Activated T-helper 17 cell treated with anti-CD3 and anti-CD28 coated beads, Interleukin-2, amount 50 U/mL, for 72 hours (primary cell): ENCODE measurements around the gene RAB11B. TPM values are rescaled to one million over a fixed set of nuclear protein-coding genes. Genes with fewer than 3 reads are reported as not detected.
"Not testable (repeated sequence)": the region's sequence is repeated elsewhere in the genome, so short reads cannot be mapped to it uniquely, and the experiment has no call there.

Source experiments
- ATAC-seq: fragments of 150-1000 bp; cut with Tn5 transposase; replicated peaks from 2 replicates; pipeline ENCODE4 v1.10.0; 2021; ENCODE audit warnings: mild to moderate bottlenecking, moderate library complexity
- H3K27ac Mint-ChIP-seq: one replicate; pipeline ENCODE4 v1.8.0; 2022; ENCODE audit warnings: mixed read lengths
- H3K27me3 Mint-ChIP-seq: one replicate; pipeline ENCODE4 v1.8.0; 2022; ENCODE audit warnings: mixed read lengths
- H3K36me3 Mint-ChIP-seq: one replicate; pipeline ENCODE4 v1.8.0; 2022; ENCODE audit warnings: low read depth, mild to moderate bottlenecking, mixed read lengths
- H3K4me1 Mint-ChIP-seq: one replicate; pipeline ENCODE4 v1.8.0; 2022; ENCODE audit warnings: mixed read lengths
- H3K4me3 Mint-ChIP-seq: one replicate; pipeline ENCODE4 v1.8.0; 2022; ENCODE audit warnings: mild to moderate bottlenecking, mixed read lengths
- H3K9me3 Mint-ChIP-seq: one replicate; pipeline ENCODE4 v1.8.0; 2022; ENCODE audit warnings: mixed read lengths
- total RNA-seq, 2 donors: library from RNA; stranded (reverse); gene quantifications; one replicate each; pipeline ENCODE4 v1.2.3, GENCODE V29; 2022

RAB11B gene
- 10 to 100 TPM; 79.0 to 81.1 TPM for total RNA-seq

DNA sequence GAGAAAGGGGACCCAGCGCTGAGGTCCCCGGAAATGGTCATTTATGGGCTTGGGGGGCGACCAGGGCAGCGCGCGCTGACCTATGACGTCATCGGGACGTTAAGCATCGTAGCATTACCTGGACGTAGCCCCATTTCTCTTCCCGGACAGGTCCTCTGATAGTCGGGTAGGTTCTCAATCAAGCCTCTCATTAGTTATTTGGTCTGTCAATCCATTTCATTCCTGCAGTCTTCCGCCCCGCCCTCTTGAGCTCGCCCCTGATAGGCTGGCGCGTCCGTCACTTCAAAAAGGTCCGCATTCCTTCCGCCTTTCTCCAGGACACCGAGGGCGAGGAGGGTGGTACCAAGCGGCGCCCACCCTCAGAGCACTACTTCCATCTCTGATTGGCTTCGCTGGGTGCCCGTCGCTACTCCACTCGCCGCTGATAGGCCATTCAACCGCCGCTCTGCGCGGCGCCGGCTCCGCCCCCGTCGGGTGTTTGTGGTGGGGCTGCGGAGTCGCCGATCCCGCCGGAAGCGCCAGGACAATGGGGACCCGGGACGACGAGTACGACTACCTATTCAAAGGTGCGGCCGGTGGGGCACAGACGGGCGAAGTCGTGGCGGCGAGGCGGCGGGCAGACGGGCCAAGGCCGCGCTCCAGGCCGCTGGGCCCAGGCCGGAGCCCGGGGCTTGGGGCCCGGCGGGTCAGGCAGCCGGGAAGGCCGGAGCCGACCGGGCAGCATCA is at the start of gene RAB11B:
Gene RAB11B (plus strand): TSS at position 470 of the 726 bp plus-strand sequence. CDS start 57 bp downstream, at position 527.
- Mint-ChIP-seq H3K4me3 (peak within 1 kb of the TSS; percentile 86), H3K27me3 (no peaks in the 10 kb centered on the region), H3K36me3 (peaks cover 8% of the 10 kb centered on the region), H3K4me1 (peaks cover 8% of the 10 kb centered on the region), H3K9me3 (no peaks in the 10 kb centered on the region), H3K27ac (peak within 1 kb of the TSS; percentile 80)
- ATAC-seq, result peak; percentile 92

DNA sequence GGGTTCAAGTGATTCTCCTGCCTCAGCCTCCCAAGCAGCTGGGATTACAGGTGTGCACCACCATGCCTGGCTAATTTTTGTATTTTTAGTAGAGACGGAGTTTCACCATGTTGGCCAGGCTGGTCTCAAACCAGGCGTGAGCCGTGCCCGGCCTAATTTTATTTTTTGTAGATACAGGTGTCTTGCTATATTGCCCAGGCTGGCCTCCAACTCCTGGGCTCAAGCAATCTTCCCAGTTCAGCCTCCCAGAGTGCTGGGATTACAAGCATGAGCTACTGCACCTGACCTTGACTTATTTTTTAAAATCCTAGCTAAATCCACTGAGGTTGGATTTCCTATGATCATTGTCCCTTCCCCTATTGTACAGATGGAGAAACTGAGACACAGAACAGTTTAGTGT is 48.7 kb upstream of the RAB11B start:
- H3K9me3 Mint-ChIP-seq, H3K27me3 Mint-ChIP-seq, H3K4me1 Mint-ChIP-seq, ATAC-seq, H3K36me3 Mint-ChIP-seq, H3K27ac Mint-ChIP-seq: not testable (repeated sequence)
- H3K4me3 Mint-ChIP-seq, result peak overlapping the region; percentile 80

DNA sequence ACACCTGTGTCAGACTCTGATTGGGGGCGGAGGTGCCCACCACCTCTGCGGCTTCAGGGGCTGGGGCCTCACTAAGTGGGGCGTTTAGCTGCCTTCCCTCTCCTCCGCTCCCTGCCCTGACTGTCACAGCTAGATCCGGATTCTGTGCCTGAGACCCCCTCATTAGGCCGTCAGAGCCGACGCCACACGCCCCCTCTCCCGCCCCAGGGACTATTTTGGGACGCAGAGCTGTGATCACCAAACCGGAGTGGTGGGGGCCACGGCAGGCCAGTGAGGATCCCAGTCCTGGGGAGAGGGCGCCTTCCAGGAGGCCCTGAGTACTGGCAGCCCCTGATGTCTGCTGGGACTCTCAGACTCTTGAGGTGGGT is 47.9 kb upstream of the RAB11B start:
- Mint-ChIP-seq H3K36me3 (no peaks in the 10 kb centered on the region), H3K27ac (no peak overlapping the region), H3K9me3 (no peaks in the 10 kb centered on the region), H3K27me3 (peaks cover 4% of the 10 kb centered on the region), H3K4me3 (peak overlapping the region; percentile 80), H3K4me1 (peaks cover 4% of the 10 kb centered on the region)
- ATAC-seq, result no peak

DNA sequence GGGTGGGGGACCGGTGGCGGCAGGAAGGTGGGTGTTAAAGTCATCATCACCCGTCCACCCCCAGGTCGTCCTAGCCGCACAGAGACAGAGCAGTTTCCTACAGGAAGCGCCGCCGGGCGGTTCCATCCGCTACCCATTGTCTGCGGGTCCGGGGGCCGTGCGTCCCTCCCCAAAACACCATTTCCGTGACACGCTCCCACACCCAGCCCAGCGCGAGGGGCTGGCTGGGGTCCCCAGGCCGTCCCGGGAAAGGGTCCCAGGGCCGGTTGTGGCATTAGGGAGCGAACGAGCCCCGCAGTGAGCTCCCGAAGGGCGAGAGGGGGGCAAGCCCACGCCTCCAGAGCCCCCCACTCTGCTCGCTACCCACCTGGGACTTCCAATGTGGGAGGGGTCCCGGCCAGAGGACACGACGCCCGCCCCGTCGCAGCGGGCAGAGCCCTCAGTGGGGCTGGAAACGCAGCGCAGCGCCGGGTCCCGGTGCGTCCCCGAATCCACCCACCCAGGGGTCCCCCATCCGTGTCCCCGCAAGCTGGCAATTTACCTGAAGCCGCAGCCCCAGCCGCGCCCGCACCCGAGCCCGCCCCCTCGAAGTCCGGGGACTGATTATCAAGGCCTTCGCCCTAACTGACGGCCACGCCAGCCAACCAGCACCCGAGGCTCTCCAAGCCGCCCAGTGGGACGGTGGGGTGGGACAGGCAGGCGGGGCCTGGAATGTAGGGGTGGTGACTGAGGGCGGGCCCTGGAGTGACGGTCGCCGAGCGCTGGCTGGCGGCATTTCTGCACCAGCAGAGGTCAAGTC is 47.3 kb upstream of the RAB11B start, which contains the start of gene KANK3:
Gene KANK3 (minus strand): TSS at position 579 of the 799 bp plus-strand sequence. CDS start 5,434 bp downstream, outside the sequence.
- Mint-ChIP-seq H3K27ac (peak within 1 kb of the TSS; percentile 67), H3K36me3 (no peaks in the 10 kb centered on the region), H3K27me3 (peaks cover 4% of the 10 kb centered on the region), H3K4me3 (peak within 1 kb of the TSS; percentile 80), H3K9me3 (no peaks in the 10 kb centered on the region), H3K4me1 (peaks cover 4% of the 10 kb centered on the region)
- ATAC-seq, result peak; percentile 100

DNA sequence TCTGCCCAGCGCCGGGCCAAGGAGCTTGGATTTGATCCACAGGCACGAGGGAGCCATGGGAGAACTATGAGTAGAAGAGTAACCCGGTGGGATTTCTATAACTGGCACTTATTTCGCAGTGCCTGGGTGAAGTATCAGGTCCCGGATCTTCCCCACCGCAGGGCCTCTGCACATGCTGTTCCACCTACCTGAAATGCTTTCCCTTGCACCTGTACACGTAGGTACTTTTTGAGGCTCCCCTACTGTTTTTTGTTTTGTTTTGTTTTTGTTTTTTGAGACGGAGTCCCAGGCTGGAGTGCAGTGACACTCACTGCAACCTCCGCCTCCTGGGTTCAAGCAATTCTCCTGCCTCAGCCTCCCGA is 46.7 kb upstream of the RAB11B start:
- ATAC-seq, result peak; percentile 4

DNA sequence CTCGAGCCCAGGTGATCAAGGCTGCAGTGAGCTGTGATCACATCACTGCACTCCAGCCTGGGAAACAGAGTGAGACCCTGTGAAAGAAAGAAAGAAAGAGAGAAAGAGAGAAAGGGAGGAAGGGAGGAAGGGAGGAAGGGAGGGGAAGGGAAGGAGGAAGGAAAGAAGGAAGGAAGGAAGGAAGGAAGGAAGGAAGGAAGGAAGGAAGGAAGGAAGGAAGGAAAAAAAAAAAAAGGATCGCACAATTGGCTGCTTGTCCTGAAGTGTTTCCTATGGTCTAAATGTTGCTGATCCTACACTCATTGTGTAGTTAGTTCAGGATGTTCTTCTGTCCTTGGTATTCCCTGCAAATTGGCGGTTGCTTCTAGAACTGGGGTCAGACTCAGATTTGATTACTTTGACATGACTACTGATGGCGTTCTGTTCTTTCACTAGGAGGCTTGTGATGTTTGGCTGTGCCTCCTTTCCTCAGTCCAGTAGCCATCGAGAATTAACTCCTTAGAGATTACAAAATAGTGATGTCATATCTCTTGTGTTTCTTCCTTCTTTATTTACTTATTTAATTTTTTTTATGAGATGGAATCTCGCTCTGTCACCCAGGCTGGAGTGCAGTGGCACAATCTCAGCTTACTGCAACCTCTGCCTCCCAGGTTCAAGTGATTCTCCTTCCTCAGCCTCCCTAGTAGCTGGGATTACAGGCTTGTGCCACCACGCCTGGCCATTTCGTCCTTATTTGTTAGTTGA is 40.4 kb upstream of the RAB11B start:
- not testable (repeated sequence) for H3K27ac Mint-ChIP-seq, ATAC-seq, H3K36me3 Mint-ChIP-seq, H3K9me3 Mint-ChIP-seq, H3K27me3 Mint-ChIP-seq, H3K4me3 Mint-ChIP-seq, H3K4me1 Mint-ChIP-seq

More for the DNA sequence above, 46.7 kb upstream of the RAB11B start:
- H3K27ac Mint-ChIP-seq, result peak overlapping the region; percentile 67
- no peaks in the 10 kb centered on the region for H3K9me3 Mint-ChIP-seq
- no peaks in the 10 kb centered on the region for H3K36me3 Mint-ChIP-seq
- peak overlapping the region; percentile 80 for H3K4me3 Mint-ChIP-seq
- H3K4me1 Mint-ChIP-seq, result peaks cover 4% of the 10 kb centered on the region
- H3K27me3 Mint-ChIP-seq, result no peaks in the 10 kb centered on the region

DNA sequence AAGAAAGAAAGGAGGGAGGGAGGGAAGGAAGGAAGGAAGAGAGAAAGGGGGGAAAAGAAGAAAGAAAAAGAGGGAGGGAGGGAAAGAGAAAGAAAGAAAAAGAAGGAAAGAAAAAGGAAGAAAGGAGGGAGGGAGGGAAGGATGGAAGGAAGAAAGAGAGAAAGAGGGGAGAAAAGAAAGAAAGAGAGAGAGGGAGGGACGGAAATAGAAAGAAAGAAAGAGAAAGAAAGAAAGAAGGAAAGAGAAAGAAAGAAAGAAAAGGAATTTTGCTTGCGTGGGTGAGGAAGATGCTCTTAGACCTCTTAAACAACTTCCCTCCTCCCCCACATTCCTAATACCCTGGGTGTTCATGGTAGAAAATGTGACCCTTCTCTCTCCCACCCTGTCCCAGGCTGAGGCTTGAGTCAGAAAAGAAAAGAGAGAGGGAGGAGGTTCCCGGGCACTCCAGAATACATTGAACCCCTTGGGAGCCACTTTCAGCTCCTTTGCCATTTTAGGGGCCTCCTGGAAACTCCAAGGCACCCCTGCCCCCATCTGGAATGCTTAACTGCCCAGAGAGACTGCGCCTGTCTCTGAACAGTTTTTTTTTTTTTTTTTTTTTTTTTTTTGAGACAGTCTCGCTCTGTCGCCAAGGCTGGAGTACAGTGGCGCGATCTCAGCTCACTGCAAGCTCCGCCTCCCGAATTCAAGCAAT is 37.9 kb upstream of the RAB11B start:
- no peak for ATAC-seq
- no peak overlapping the region for H3K27ac Mint-ChIP-seq
- peaks cover 8% of the 10 kb centered on the region for H3K27me3 Mint-ChIP-seq
- H3K36me3 Mint-ChIP-seq, result no peaks in the 10 kb centered on the region
- H3K4me3 Mint-ChIP-seq, result no peak overlapping the region
- H3K4me1 Mint-ChIP-seq, result peaks cover 9% of the 10 kb centered on the region
- H3K9me3 Mint-ChIP-seq, result peaks cover 3% of the 10 kb centered on the region

DNA sequence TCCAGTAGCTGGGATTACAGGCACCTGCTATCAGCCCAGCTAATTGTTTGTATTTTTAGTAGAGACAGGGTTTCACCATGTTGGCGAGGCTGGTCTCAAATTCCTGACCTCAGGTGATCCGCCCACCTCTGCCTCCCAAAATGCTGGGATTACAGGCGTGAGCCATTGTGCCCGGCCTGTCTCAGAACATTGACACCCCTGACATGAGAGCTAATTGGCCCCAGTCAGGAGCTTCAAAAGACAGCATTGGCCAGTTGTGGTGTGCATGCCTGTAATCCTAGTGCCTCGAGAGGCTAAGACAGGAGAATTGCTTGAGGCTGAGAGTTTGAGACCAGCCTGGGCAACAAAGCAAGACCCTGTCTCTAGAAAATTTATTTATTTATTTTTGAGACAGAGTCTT is 37.3 kb upstream of the RAB11B start:
- H3K4me1 Mint-ChIP-seq, H3K27ac Mint-ChIP-seq, ATAC-seq, H3K27me3 Mint-ChIP-seq, H3K4me3 Mint-ChIP-seq, H3K9me3 Mint-ChIP-seq, H3K36me3 Mint-ChIP-seq: not testable (repeated sequence)

DNA sequence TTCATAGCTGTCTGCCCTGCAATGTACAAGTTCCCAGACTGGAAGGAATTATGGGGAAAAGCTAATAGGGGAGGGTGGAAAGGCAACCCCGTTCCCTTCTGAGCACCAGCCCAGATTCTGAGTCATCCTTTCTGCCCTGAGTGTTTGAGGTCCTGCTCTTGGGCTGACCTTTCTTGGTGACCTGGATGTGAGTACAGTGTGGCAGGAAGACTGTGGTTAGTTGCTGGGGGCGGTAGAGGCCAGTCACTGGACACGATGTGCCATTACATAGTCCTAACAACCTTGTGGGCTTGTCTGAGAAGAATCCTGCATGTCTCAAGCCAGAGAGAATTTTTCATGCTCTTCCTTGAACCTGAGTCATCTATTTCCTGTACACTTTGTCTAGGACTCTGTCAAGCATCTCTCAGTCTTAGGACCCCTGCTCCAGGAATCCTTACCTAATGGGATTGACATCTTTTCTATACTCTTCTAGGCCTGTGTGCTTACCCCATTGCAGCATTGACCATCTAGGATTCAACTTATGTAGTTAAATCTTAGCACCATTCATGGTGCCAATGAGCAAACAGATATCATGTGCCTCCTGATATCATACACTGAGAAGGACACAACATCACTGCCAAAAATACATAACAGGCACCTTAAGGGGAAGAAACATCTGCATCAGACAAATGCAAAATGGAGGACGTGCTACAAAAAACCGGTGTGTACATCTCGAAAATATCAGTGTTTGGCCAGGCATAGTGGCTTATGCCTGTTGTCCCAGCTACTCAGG is 34.3 kb upstream of the RAB11B start:
- H3K27me3 Mint-ChIP-seq, result peaks cover 5% of the 10 kb centered on the region
- H3K4me3 Mint-ChIP-seq, result peak overlapping the region; percentile 52
- ATAC-seq, result peak; percentile 95
- no peaks in the 10 kb centered on the region for H3K36me3 Mint-ChIP-seq
- no peak overlapping the region for H3K27ac Mint-ChIP-seq
- peaks cover 9% of the 10 kb centered on the region for H3K4me1 Mint-ChIP-seq
- peaks cover 3% of the 10 kb centered on the region for H3K9me3 Mint-ChIP-seq

DNA sequence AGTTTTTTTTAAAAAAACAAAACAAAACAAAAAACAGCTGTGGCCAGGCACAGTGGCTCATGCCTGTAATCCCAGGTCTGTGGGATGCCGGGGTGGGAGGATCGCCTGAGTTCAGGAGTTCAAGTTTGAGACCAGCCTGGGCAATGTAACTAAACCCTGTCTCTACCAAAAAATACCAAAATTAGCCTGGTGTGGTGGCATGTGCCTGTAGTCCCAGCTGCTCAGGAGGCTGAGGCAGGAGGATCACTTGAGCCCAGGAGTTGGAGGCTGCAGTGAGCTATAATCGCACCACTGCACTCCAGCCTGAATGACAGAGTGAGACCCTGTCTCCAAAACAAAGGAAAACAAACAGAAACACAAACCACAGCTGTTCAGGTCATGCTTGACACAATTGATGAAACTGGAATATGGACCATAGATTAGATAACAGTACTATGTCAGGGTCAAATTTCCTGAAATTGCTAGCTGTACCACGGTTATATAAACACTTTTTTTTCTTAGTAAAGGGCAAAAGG is 33.1 kb upstream of the RAB11B start:
- no peak overlapping the region for H3K27ac Mint-ChIP-seq
- H3K36me3 Mint-ChIP-seq, result no peaks in the 10 kb centered on the region
- peaks cover 15% of the 10 kb centered on the region for H3K4me1 Mint-ChIP-seq
- peaks cover 3% of the 10 kb centered on the region for H3K9me3 Mint-ChIP-seq
- ATAC-seq, result no peak
- H3K27me3 Mint-ChIP-seq, result peaks cover 8% of the 10 kb centered on the region
- H3K4me3 Mint-ChIP-seq, result no peak overlapping the region

DNA sequence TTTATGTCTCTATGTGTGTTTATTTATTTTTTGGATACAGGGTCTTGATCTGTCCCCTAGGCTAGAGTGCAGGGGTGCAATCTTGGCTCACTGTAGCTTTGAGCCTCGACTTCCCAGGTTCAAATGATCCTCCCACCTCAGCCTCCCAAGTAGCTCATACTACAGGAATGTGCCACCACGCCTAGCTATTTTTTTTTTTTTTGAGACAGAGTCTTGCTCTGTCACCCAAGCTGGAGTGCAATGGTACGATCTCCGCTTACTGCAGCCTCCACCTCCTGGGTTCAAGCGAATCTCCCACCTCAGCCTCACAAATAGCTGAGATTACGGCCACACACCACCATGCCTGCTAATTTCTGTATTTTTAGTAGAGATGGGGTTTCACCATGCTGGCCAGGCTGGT is 31.2 kb upstream of the RAB11B start:
- H3K27ac Mint-ChIP-seq, result no peak overlapping the region
- no peak for ATAC-seq
- H3K36me3 Mint-ChIP-seq, result peaks cover 8% of the 10 kb centered on the region
- H3K9me3 Mint-ChIP-seq, result peaks cover 3% of the 10 kb centered on the region
- peaks cover 12% of the 10 kb centered on the region for H3K27me3 Mint-ChIP-seq
- H3K4me3 Mint-ChIP-seq, result no peak overlapping the region
- H3K4me1 Mint-ChIP-seq, result peaks cover 23% of the 10 kb centered on the region

DNA sequence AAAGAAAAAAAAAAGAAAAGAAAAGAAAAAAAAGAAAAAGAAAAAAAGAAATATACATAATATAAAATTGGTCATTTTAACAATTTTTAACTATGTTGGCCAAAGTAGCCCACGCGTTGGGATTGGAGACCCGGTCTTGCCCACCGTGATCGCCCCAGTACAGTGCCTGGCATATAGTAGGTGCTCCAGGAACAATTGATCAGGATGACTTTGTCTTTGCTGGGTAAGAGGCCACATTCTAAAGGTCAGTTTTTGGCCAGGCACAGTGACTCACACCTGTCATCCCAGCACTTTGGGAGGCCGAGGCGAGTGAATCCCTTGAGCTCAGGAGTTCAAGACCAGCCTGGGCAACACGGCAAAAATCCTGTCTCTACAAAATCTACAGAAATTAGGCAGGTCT is 30.0 kb upstream of the RAB11B start:
- Mint-ChIP-seq H3K27ac (no peak overlapping the region), H3K27me3 (peaks cover 11% of the 10 kb centered on the region), H3K9me3 (peaks cover 3% of the 10 kb centered on the region), H3K36me3 (peaks cover 12% of the 10 kb centered on the region), H3K4me3 (no peak overlapping the region), H3K4me1 (peaks cover 23% of the 10 kb centered on the region)
- no peak for ATAC-seq
